CD1c-positive myeloid dendritic cell (primary cell): ENCODE results near the gene NFIA.

Experiments used
- DNase-seq: peaks from one replicate; pipeline ENCODE4 v3.0.0-alpha.2; 2016; ENCODE audit errors: extremely low spot score

Gene NFIA

DNA sequence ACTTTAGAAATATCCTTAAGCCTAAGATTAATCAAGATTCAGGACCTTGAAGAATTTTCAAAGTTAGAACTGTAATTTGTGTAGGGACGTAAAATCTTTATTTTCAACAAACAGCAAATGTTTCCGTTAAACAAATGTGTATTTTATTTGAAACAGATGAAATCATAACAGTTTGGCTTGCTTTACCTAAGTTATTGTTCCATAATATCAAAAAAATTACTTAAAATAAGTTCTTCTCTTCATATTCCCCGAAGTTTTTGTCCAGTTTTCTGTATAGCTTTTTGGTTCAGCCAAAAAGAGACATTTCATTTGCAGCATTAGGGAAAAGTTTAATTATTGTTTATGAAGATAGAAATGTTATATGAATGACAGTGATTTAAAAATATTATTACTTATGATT is 100.1 kb downstream of the NFIA start:
- no peak for DNase-seq

DNA sequence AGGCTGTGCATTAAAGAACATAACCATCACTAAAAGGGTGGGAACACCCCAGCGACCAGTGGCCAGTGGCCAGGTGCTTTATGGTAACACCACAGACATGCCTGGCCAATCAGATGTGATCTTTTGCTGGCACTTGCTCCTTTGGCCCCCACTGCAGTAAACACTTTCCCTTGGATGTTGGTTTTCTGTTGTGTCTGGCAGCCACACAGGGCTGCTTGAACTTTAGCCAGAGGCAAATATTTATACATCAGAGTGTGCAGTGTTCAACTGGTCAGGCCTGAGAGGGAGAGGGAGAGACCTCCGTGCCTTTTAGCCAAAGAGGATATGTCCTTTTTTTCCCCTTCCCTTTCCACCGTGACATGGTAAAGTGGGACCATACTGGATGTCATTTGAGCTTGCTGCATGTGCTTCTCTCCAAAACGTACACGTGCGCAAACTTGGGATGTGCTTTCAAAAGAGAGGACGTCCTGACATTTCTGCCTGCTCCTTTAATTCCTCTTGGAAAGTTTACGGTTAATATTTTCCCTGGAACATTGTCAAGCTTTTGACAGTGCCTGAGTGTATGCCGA is 101.2 kb downstream of the NFIA start:
- DNase-seq: no peak

DNA sequence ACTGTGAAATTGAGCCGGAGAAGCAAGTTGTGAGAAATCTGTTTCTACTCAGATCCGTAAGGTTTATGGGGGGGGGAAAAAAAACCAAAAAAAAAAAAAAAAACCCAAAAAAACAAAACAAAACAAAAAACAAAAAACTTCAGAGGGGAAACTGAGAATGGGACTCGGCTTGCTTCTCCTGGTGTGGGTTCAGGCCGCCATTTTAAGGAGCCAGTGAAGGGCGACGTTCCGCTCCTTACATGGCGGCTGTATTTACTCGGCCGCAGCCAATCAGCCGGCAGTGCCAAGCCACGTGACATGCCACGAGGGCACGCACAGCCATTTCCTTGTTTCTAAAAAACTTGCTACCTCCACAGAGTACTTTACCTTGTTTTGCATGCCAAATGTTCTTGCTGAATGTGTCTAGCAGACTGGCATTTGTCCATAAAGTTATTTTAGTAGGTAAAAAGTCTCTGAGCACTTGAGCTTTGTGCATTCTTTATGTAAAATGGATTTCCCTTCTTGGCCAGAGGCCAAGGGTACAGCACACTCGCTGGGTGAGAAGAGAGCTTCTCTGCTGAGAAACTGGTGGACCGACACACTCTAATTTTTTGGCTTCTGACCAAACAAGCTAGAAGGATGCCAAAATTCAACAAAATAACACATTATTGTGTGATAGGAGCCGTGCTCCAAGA is 101.8 kb downstream of the NFIA start:
- DNase-seq: no peak

DNA sequence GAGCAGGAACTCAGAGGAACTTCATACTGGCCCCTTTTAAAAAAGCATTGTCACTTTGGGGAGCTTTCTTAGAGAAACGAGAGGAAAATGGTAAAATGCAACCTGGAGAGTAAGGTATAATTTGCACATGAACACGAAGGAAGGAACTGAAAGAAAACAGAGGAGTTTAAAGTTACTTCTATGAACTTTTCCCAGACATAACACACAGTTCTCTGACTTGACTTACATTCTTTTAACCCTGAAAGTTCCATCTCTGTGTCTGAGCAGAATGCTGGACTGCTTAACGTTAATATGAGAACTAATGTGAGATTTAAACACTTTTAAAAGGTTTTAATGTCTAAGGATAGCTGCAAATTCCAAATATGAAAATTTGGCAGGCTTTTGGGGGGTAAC is 102.3 kb downstream of the NFIA start:
- no peak for DNase-seq

DNA sequence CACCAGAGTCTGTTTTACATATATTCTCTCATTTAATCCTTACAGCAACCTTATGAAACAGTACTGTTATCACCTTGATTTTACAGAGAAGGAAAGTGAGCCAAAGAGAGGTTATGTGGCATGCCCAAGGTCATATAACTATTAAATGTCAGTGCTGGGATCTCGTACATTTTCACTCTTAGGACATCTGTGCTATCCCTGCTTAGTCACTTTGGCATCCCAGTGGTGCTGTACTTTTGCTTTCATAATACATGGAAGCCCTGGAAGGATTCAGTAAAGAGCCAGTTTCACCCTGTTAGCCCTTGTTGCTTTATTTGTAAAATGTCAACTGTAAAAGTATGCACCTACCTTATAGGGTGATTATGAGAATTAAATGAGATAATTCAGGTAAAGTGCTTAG is 104.4 kb downstream of the NFIA start:
- no peak for DNase-seq

DNA sequence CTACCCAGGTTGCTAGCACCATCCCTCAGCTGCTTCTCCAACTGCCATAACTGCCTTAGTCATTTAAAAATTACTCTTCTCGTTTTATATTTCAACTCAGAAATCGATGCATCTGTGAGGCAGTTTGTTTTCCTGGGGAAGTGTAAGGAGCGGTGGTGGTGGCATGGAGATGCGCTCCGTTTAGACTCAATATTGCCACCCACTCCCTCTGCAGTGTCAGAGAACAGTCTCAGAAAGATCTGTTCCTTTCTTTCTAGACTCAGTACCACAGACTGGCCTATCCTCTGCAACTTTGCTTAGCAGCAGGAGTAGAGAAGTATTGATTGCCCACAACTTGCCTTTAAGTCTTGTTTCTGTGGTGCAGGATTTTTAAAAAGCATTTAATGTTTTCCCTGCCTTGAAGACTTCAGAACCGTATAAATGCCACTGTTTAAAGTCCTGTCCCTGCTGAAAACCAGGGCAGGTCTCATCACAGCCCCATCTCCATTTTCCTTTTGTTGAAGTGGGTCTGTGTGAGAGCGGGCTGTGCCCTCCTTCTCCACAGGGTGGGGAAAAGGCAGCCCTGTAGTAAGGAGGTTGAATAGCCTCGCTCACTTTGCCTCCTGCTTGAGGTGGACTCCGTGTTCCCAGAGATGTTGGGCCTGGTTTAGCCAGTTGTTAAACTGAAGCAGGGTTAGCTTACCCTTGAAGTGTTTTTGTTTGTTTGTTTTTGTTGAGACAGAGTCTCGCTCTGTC is 105.2 kb downstream of the NFIA start:
- no peak for DNase-seq

DNA sequence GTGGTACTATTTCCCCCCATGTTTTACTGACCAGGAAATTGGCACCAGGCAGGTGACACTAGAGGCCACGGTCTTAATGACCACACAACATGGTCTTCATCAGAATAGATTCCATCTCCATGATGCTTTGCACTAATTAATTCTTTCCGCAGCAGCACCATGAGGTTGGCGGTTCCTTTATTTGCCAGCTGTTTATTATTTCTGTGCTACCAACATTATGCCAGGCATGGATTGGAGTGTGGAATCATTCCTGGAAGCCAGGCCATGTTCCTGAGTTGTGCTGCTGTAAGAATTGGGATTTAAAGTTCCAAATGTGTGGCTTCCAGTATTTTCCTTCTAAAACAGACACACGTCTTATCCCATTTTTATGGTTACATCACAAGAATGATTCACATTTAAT is 107.8 kb downstream of the NFIA start:
- no peak for DNase-seq

DNA sequence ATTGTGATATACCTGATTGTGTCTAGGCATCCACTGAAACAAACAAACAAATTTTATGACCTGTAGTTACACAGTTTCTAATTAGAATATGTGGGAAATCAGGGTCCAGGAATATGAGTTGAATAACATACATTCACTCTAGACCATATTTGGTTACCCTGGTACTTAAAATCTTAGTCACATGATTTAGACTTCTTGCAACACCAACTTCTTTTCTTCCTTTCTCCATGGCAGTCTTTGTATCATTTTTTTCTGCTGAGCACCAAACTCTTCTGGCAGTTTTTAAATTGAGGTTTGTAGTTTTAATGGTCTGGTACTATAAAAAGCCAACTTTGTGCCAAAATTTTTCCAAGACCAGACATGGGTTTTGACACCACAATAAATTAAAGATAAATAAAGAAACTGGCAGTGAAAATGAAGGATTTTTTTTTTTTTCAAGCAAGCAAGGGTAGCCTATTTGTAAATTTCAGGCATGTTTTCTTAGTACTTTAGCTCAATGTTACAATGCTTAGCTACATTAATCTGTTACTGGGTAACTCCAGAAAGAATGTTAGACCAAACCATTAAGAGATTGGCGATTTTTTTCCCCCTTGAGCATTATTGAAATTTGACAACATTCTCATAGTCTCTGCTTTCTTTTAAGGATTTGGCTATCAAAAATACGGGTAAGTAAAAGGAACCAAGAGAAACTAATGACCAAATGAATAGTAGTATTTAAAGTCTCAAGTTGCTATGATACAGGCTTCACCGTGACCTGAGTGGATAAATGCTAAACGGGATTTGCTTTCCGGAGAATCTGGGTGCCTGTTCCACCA is 108.5 kb downstream of the NFIA start:
- DNase-seq: no peak

DNA sequence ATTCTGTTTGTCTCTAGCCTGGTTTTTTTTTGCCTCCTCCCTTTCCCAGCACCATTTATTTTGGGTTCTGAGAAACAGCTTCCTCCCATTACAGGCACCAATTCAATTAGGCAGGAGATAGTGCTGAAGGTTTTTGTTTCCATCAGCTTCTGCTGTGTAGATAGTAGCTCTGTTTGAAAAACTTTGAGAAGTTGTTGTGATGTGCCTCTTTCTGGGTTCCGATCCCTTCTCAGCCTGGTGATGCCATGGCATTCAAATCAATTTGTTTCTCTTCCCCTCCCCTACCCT is 109.0 kb downstream of the NFIA start:
- no peak for DNase-seq

DNA sequence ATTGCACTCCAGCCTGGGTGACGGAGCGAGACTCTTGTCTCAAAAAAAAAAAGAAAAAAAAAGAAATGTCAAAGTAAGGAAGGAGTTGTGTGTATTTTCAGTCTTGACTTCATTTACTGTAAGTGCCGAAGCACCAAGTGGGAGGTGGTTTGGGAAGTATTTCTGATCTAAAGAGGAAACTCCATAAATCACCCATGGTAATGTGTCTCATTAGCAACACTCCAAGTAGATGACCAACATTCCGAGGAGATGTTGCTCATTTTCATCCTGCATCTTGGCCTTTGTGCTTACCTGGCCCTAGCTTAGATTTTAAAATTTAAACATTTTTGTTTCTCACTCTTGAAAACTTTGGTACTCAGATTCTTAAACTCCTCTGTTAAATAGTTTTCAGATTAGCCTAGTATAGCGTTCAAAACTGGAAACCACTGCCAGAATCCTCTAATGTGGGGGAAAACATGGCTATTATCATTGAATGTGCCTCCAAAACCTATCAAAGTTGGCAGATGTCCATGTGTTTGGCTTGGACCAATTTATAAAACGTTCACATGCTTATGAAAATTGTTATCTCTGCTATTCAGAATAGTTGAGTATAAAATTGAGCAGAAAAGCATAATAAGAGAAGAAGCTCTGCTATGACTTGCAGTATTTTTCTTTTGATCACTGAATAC is 110.4 kb downstream of the NFIA start:
- DNase-seq: no peak

DNA sequence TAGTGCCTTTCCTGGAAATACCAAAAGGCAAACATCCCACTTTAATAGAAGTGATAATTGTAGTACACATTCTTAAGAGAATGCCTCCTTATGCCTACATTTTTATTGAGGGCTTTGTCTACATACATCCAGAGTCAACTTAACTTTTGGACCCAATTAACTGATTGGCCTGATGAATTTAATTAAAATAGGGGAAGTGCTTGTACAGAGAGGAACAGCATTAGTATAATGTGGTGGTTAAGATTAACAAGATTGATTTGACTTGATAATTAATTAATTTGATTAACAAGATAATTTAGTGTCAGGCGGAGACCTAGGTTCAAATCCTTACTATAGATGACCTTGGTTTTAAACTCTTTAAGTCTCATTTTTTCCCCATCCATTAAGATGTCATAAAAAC is 111.4 kb downstream of the NFIA start:
- DNase-seq: no peak

DNA sequence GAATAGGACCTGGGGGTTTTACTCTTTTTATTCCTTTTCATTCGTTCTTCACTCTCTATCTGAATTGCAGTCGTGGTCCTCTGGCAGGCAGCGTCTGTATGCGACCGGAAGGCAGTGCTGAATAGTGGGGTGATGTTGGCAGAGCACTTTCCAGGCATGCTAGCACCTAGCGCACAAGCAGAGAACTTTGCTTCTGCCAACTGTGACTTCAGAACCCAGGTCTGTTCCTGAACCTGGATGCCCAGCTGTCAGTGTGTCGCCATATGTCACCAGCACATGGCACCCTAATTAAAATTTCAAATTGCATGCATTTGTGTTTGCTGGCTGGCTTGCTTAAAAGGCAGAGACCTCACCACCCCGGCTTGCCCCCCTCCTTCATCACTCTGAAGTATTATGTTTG is 116.2 kb downstream of the NFIA start:
- DNase-seq: no peak

DNA sequence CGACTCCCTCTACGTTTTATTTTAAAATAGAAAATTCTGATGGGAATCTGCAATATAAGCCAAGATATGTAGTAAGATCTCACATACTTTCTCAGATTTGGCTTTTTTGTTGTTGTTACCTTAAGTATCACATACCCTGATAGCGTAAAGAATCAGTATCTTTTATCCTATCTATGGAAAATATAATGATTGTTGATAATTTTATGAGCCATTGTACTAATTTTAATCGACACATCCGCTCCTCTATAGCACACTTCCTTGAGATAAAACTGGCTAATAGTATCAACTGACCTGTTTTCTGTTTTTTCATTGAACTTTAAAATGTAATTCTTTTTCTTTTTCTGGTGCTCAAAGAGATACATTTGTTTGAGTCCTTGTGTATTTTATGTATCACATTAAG is 118.7 kb downstream of the NFIA start:
- no peak for DNase-seq

DNA sequence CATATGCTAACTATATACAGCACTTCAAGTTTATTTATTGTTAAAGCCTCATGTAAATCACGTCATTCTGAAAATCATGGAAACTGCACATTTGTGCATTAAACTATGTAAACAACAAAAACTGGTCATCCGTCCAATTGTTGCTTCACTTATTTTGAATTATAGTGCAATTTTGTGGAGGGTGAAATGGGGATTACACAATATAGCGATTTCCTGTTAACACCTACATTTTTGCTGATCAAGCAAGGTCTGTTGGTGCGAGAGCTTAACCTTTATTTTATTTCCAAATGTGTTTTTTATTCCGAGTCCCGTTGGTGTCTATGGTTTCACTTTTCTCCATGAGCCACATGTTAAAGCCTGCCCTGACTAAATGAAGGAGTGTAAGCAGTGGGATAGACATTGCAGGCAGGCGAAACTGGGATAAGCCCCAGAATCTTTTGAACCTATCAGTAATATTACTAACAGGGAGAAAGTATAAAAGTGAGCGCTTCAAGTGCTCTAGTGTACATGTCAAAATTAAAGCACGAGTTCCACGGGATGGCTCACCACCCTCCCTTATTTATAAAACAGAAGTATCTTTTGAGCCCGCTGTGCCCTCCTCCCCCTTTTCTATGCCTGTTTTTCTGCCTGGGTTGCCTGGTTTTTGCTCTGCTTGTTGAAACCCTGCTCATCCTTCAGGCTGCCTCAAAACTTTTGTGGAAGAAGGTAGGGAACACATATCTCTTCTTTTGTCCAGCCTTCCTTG is 120.7 kb downstream of the NFIA start:
- DNase-seq: no peak

DNA sequence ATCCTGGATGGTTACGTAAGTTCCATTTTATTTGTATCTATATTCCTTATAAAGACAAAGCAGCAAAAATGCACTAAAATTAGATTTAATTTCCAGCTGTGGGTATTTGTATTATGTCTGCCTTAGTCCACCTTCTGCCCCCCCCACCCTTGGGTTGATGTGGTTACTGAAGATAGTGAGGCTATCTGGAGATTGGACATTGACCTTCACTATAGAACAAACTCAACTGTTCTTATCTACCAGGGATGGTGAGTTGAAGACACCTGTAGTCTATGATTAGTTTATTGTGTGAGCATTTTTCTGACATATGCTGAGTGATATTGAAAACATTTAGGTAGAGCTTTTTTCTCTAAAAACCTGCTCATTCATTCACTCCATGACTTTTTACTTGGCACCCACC is 122.2 kb downstream of the NFIA start:
- no peak for DNase-seq

DNA sequence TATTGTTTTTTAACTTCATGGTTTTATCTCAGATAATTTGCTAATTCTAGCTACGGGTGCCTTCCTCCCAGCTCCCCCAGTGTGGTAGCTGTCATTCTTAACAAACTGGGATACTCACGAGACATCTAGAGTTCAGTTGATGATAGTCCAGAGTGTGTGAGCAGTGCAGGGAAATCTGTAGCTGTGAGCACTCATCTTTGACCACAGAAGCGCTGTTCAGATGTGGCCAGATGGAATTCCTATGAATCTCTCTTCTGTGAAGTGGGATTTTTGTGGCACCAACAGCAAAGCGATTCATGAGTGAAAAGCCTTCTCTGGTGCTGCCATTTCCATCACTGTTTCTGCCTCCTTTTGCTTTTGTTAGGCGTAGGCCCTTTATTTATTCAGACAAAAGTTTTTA is 125.1 kb downstream of the NFIA start:
- no peak for DNase-seq

DNA sequence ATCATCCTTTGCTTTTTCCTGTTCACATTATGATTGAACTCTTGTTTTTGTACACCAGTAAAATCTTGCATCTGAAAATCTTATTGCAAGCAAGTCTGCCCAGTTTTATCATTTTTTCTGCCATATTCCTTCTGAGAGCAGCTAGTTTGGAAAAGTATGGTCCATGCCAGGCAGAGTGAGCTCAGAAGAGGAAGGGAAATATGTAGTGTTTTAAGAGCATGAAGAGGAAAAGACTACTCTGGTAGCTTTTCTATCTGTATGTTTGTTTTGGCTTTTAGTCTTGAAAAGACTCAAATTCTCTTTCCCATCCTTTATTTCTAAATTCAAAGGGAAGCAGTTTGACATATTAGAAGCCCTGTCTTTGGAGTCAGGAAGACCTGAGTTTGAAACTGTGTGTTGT is 125.8 kb downstream of the NFIA start:
- DNase-seq: no peak

DNA sequence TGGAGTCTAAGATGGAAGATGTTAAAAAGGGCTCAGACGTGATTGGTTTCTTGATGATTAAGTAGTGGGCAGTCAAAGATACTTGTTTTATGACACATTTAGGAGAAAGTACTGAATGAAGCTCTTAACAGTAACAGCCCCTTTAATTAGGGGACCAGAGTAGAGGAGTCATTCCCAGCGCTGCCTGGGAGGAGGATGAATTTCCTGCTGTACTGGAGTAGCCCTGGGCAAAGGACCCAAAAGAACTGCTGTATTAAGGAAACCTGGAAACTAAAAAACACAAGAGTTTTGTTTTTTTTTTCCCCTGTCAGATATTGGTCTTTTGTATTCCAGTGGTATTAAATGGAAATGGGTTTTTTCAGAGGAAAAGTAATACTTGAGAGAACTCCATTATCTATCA is 126.5 kb downstream of the NFIA start:
- DNase-seq: no peak

DNA sequence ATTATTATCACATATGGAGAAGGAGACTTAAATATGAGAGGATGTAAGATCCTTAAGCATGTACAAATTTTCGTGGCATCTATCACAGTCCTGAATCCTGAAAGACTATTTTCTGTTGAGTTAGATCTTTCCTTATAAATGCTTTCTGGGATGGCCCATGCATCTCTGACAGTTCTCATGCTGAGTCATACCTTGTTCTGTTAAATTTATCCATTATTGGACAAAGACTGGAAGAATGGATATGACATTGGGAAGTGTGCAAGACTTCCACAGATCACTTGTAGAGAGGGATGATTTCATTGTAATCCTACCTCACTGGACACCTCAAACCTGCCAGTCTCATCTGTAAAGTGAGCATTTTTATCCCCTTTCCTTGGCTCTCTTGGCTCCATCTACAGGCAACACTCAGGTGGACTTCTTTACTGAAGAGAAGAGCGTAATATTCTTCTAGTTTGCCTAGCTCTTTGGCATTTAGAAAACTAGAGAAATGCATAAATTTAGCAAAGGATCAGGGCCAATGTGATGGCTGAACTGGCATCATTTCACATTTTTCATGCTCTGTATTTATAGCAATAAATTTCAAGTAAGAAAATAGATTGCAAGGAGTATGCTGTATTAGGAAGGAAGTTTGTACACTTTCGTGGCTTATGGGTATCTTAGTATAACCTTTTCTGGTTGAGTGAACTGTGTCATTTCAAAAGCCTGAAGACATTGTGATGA is 128.2 kb downstream of the NFIA start:
- DNase-seq: no peak

DNA sequence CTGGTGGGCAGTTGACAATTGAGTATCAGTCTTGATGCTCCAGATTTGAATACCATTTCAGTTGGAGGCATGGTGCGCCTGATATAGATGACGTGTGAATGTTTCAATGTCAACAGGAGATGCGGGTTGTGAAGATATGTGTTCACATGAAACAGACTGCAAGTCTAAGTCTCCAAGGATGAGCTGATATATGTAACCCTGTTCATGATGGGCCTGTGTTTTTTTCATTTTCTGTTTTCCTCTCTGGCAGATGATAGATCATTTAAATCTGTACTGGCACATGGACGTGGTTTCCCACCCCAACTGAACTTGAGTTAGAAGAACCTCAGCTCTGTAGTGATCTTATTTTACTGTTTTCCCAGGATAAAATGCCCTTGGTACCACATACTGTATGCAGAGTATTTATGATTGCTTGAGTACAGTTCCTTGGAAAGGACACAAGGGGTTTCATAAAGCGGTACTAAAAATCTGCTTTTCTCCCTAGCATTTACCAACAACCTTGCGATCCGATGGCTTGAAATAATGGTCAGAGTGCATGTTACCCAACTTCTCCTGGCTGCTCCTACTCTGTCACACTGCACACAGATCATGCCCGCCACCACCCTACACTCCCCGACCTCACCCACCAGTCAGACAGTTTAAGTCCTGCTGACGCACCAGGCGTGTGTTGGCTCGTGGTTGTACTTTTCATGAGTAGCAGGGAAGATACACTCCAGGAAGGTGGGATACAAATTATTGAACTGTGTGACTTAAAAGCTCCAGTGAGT is 131.1 kb downstream of the NFIA start:
- no peak for DNase-seq
